Right lung (tissue), 5 donors: ENCODE results near the gene KHDC3L. TPM values are rescaled to one million over a fixed set of nuclear protein-coding genes. Genes with fewer than 3 reads are reported as not detected.
"Not testable (repeated sequence)": the region's sequence is repeated elsewhere in the genome, so short reads cannot be mapped to it uniquely, and the experiment has no call there.

ENCODE experiments used
- DNase-seq, 2 donors: peaks; one replicate each; pipeline ENCODE4 v3.0.0-alpha.2; 2013
- polyA plus RNA-seq, 5 donors: library from polyadenylated mRNA; unstranded; fragments of 120-200 nt; gene quantifications; one replicate each; pipeline versions ENCODE4 v1.2.1 to v1.2.3, GENCODE V29; 2013; ENCODE audit warnings: inconsistent platforms in 1 of 5, low replicate concordance in 1 of 5; ENCODE audit not compliant: insufficient read length in 5 of 5, insufficient read depth in 1 of 5

KHDC3L gene
- polyA plus RNA-seq, 5 donors = 0.14 TPM; not detected in 4

DNA sequence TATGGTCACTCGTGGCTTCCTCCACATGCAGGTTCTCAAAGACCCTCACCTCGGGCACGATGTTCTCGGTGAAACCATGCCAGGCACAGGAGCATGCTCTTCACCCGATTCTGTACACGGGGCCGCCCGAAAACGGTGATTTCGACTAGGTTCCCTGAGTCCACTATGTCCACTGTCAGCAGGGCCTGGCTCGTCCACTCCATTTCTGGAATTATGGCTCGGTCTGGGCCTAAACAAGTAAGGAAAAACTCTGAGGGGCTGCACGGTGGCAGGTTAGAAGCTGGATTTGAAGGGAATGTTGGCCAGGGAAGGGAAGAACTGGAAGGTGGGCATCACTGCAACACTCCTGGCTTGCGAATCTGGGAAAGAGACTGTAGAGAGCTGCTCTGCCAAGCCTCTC is 6.7 kb downstream of the KHDC3L start:
- no peak for DNase-seq

DNA sequence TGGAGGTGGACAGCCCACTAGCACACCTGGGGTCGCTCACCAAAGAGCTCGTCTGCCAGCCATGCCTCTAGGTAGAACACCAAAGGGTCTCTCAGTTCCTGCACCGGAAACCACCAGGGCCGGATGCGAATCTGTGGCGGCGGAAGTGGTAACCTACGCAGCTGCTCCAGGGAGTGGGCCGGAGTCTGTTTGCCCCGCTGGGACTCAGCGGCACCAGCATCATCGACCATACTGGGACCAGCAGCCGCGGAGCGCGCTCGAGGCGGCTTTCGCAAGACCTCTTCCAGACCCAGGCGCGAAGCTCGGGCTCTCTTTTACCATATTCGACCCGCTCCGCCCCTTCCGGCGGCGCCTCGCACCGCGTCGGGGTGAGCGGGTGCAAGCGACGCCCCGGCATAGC is 7.1 kb downstream of the KHDC3L start, which contains the start of gene OOEP:
Gene OOEP, minus strand, starts transcription at position 335 of the 400 bp plus-strand sequence. Its CDS starts 105 bp downstream, at position 230.
- no peak for DNase-seq

DNA sequence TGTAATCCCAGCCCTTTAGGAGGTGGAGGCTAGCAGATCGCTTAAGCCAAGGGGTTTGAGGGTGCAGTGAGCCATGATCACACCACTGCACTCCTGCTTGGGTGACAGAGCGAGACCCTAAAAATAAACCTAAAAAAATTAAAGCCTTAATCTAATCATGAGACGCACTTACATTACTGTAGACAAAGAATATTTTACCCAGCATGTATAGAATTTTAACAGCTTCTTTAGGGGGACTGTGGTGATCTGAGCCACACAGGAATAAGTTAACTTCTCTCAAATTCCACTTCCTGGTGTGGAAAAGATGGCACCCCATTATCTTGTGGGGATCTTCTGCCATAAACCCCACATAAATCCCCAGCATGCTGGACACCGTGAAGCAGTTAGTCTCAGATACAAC is 9.5 kb downstream of the KHDC3L start:
- DNase-seq = no peak

DNA sequence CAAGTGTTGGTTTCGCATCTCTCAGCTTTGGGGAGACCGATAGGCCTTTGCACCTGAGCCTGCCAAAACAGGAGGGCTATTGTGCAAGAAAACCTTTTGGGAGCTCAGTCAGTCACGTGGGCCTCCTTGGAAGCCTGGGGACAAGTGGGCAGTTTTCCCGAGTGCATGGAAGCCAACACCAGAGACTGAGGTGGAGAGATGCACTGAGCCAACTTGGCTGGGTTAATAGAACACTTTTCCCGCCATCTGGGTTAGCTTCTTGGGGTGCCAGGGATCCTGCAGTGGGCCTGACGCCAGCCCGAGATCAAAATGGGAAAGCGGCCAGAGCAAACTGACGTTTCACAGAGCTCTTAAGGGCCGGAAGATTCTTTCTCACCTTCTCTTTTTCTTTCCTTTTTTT is 10.1 kb downstream of the KHDC3L start:
- DNase-seq = no peak

DNA sequence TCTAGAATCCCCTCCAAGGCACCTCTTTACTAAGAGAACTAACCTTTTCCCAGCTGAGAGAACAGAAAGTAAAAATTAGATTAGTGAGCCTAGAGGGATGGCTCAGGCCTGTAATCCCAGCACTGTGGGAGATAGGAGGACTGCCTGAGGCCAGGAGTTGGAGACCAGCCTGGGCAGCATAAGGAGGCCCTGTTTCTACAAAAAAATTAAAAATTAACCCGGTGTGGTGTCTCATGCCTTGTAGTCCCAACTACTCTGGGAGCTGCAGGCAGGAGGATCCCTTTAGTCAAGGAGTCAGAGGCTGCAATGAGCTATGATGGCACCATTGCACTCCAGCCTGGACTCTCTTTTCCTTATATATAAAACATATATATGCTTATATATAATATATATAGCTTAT is 12.8 kb downstream of the KHDC3L start:
- no peak for DNase-seq

DNA sequence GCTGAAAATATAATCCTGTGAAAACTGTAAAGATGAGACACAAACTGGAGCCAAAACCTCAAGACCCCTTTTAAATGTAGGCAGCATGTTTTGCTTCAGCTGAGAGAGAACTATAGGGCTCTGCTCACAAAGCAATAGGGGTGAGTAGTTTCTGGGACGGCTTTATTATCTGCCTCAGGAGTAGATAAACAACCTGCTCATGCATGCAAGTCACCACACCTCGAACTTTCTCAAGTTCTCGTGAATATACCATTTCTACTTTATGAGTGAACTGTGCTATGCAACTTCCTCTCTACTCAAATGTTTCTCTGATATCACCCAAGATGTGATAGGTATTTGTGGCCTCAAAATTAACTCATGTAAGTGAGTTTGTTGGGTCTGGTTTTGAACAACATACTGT is 14.8 kb downstream of the KHDC3L start:
- DNase-seq = no peak

DNA sequence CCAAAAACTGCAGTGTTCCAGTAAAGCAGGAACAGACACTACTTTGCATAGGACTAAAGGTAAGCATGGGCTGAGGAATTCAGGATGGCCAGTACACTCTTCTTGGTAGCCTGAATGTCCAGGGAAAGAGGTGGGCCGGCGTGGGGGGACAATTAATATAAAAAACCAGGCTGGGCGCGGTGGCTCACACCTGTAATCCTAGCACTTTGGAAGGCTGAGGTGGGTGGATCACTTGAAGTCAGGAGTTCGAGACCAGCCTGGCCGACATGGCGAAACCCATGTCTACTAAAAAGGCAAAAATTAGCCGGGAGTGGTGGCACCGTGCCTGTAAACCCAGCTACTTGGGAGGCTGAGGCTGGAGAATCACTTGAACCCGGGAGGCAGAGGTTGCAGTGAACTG is 19.1 kb downstream of the KHDC3L start:
- not testable (repeated sequence) for DNase-seq

DNA sequence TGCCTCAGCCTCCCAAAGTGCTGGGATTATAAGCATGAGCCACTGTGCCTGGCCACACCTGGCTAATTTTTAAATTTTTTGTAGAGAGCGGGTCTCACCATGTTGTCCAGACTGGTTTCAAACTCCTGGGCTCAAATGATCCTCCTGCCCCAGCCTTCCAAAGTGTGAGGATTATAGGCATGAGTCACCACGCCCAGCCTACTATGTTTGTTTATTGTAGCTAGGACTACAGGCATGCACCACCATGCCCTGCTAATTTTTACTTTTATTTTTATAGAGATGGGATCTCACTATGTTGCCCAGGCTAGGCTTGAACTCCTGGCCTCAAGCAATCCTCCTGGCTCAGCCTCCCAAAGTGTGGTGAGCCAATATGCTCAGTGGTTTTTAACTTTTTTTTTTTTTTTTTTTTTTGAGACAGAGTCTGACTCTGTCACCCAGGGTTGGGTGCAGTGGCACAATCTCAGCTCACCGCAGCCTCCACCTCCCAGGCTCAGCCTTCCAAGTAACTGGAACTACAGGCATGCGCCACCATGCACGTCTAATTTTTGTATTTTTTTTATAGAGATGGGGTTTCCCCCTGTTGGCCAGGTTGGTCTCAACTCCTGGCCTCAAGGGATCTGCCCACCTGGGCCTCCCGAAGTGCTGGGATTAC is 20.1 kb downstream of the KHDC3L start:
- no peak for DNase-seq

DNA sequence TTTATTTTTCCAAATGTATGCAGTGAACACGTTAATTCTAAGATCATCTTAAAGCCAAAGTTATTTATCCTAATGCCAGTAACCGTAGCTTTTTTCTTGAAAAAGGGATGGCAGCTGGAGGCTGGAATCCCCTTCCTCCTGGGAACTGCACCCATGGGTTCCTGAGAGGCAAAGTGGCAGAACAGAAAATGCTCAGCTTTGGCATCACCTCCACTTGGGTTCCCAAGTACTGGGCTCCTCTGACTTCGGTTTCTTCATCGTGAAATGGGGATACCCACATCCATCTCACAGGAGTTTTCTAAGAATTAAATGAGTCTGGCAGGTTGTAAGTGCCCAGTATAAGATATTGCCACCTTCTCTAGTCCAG is 26.0 kb downstream of the KHDC3L start:
- DNase-seq = no peak

DNA sequence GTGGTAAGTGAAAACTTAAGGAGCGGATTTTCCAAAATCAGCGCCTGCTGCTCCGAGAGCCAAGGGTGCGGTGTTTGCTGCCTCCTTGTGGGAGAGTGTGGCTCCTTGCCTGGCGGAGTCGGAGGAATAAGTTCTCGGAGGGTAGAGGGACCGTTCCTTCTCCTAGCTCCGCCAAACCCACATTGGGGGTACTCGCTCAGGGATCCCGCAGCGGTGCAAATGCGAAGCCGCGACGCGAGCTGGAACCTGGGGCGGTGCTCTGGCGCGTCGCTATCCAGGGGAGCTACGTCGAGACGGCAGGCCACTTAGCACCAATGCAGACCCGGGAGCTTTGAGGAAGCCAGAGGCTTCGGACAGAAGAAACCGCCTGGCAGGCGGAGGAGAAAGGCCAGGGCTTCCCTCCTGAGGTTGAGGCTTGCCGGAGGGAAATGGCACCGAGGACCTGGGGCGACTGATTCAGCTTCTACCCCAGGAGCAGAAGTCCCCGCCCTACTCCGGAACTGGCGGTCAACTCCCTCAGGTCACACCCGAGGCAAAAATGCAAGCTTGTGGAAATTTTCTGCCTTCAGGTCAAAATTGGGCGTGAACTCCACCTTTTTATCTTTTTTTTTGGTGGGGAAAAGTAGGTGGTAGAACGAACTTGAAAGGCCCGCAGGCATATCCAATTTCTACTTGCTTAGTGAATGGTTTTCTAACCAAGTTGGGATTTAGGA is 26.5 kb downstream of the KHDC3L start:
- peak; percentile 49 to 56 for DNase-seq

DNA sequence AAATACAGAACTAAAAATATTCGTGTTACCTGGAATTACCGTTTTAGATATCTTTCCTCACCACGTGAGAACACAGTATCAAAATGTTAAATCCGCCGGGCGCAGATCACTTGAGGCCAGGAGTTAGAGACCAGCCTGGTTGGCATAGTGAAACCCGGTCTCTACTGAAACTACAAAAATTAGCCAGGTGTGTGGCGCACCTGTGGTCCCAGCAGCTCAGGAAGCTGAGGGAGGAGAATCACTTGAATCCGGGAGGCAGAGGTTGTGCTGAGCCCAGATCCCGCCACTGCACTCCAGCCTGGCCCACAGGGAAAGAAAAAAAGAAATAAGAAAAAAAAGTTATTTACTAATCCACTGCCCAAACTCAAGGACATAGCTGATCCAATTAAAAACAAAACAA is 27.4 kb downstream of the KHDC3L start:
- DNase-seq = no peak

DNA sequence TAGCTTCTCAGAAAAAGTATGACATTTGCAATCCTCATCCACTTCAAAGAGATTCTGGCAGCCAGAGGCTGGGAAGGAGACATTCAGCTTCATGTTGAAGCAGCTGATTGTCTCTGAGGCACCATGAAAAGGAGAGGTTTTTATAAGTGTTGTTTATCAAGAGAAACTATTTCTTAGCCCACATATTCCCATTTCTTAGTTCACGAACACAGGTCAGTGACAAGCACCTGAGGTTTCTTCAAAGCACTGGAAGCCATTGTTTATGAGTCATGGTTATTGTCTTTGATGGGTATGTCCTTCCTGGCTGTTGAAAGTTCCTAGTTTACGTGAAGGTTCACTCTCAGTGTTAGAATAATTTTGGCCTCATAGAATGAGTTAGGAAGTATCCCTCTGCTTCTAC is 29.2 kb downstream of the KHDC3L start:
- no peak for DNase-seq

DNA sequence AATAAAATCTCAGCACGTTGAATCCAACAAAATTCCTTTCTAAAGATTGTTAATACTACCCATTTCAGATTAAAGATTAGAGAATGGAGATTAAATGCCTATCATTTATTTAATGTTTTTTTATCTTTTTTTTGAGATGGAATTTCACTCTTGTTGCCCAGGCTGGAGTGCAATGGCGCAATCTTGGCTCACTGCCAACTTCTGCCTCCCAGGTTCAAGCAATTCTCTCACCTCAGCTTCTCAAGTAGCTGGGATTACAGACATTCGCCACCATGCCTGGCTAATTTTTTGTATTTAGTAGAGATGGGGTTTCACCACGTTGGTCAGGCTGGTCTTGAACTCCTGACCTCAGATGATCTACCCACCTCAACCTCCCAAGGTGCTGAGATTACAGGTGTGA is 29.7 kb downstream of the KHDC3L start:
- not testable (repeated sequence) for DNase-seq

DNA sequence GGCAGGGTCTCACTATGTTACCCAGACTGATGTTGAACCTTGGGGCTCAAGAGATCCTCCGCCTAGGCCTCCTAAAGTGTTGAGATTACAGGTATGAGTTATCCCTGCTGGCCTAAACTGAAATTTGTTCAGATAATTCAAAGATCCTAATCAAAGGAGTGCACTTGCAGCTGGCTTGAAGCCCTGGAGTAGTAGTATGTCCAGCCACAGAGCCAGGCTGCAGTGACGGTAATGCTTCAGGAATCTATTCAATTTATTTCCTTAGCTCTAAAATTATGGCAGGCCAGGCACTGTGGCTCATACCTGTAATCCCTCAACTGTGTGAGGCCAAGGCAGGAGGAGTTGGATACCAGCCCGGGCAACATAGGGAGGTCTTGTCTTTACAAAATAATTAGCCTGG is 30.8 kb downstream of the KHDC3L start:
- no peak for DNase-seq

DNA sequence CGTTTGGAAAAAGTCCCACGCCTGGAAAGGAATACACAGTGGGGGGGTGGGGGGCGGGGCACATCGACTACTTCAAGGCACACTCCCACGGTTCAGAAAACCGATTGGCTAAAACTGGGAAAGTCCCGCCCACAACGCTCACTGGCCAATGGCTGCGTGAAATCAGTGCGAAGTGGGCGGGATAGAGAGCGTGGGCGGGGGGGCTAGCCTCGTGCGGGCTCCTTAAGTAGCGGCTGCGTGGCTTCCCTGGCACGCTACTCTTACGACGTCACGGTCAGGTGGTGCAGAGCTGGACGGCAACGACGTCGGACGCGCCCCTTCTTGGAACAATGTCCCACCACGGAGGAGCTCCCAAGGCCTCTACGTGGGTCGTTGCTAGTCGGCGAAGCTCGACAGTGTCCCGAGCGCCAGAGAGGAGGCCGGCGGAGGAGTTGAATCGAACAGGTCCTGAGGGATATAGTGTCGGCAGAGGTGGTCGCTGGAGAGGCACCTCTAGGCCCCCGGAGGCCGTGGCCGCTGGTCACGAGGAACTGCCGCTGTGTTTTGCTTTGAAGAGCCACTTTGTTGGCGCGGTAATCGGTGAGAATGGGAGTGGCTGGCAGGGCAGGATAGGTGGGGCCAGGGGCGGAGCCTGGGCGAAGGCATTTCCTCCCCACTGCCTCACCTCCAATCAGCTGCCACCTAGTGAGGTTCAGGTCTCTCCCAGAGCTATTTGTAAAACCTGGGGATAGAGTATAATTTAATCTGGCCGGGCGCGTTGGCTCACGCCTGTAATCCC is 32.3 kb downstream of the KHDC3L start, which contains the start of gene DDX43:
Gene DDX43, plus strand, starts transcription at position 252 of the 778 bp plus-strand sequence. Its CDS starts 78 bp downstream, at position 330.
- DNase-seq = peak; percentile 5 to 16

DNA sequence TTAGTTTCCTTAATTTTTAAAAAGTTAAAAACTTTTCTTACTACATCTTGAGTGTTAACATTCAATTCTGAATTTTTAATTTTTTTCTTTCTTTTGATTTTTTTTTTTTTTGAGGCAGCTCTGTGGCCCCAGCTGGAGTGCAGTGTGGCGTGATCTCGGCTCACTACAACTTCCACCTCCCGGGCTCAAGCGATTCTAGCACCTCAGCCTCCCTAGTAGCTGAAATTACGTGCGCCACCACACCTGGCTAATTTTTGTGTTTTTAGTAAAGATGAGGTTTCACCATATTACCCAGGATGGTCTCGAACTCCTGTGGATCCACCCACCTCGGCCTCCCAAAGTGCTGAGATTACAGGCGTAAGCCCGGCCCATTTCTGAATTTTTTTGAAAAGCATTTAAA is 33.4 kb downstream of the KHDC3L start:
- DNase-seq = no peak

DNA sequence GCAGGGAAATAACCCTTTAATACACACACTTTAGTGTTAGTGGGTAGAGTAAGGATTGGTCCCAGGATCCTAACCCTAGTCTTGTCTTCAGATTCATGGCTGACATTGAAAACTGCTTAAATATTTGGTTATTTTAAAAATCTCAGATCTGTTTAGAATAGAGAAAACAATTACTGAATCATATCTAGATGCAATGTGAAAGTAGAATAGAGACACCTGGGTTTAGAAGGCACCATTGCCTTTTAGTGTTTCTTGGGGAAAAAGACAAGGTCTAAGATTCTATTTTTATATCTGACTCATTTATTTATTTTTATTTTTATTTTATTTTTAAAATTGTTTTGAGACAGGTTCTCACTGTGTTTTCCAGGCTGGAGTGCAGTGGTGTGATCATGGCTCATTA is 38.2 kb downstream of the KHDC3L start:
- DNase-seq = no peak

DNA sequence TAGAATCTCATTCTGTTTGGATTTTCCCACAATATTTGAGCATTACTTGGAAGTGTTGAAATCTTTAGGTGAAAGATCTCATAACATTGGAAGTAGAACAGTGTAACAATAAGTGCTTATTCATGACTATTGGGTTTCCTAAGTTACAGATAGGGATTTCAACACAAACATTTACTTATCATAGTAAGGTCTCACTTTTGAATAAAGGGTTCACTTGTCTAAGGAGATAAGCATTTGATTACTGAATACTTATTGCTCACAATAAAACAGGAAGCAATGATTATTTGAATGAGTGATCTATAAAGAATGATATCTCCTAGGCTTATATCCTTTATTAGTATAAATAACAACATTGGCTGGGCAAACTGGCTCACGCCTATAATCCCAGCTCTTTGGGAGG is 46.9 kb downstream of the KHDC3L start:
- DNase-seq = no peak

DNA sequence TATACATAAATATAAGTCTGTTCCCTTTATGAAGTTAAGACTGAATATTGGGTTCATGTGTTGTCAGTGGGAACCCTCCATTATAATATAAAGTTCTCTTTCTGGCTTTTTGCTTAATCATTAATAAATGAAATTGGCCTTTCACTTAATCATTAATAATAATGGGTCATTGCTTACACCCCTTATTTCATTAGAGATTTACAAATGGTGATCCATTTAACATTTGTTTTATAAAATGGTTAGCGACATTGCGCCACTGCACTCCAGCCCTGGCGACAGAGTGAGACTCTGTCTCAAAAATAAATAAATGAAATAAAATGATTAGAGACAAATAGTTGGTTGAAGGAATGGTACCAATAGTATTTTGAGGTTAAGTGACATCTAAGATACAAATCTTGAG is 50.6 kb downstream of the KHDC3L start:
- no peak for DNase-seq
